ENCODE data around the gene BRSK2. TPM values are rescaled to one million over a fixed set of nuclear protein-coding genes. Genes with fewer than 3 reads are reported as not detected.

BRSK2 gene
- total RNA-seq, 1 donor from 2014 or later: 13.8 TPM

DNA sequence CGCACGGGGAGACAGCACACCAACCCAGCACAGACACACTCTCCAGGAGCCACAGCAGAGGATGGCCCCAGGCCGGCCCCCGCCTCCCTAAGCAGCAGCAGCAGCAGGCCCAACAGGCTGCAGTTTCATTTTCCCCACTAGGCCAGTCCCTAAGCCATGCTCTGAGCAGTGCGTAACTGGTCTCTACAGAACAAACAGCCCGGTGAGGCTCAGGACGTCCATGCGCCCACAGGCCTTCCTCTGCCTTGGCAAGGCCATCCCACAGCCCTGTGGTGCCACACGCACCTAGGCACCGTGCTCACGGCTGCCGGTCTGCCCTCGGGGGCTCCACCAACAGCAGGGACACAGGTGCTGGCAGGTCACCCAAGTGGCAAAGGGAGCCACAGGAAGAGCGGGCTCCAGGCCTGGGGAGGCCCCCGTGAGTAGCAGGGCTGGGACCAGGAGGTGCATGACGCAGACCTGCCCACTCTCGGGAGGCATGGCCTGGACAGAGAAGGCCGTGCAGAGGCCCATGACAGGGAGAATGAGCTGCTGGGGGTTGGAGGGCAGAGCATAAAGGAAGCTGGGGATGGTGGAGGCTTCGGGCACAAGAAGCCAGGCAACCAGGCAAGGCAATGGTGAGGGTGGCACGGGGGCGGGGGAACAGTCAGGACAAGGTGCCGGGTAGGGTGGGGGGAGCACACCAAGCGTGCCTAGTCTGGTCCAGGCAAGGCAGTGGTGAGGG lies 98.3 kb downstream of the BRSK2 start:
- H3K27ac Mint-ChIP-seq: no peak overlapping the region
- DNase-seq (ENCODE audit: extremely low spot score, unreplicated experiment): no peak
- H3K27me3 Mint-ChIP-seq: no peaks in the 10 kb centered on the region
- no peaks in the 10 kb centered on the region for H3K36me3 Mint-ChIP-seq
- TF ChIP-seq, protein P1, sequence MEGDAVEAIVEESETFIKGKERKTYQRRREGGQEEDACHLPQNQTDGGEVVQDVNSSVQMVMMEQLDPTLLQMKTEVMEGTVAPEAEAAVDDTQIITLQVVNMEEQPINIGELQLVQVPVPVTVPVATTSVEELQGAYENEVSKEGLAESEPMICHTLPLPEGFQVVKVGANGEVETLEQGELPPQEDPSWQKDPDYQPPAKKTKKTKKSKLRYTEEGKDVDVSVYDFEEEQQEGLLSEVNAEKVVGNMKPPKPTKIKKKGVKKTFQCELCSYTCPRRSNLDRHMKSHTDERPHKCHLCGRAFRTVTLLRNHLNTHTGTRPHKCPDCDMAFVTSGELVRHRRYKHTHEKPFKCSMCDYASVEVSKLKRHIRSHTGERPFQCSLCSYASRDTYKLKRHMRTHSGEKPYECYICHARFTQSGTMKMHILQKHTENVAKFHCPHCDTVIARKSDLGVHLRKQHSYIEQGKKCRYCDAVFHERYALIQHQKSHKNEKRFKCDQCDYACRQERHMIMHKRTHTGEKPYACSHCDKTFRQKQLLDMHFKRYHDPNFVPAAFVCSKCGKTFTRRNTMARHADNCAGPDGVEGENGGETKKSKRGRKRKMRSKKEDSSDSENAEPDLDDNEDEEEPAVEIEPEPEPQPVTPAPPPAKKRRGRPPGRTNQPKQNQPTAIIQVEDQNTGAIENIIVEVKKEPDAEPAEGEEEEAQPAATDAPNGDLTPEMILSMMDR (conservative IDR thresholded peaks at IDR 0.05): no peak
- no peak overlapping the region for H3K4me3 Mint-ChIP-seq
- no peaks in the 10 kb centered on the region for H3K9me3 Mint-ChIP-seq
- peaks cover 10% of the 10 kb centered on the region for H3K4me1 Mint-ChIP-seq (ENCODE audit: unreplicated experiment)

DNA sequence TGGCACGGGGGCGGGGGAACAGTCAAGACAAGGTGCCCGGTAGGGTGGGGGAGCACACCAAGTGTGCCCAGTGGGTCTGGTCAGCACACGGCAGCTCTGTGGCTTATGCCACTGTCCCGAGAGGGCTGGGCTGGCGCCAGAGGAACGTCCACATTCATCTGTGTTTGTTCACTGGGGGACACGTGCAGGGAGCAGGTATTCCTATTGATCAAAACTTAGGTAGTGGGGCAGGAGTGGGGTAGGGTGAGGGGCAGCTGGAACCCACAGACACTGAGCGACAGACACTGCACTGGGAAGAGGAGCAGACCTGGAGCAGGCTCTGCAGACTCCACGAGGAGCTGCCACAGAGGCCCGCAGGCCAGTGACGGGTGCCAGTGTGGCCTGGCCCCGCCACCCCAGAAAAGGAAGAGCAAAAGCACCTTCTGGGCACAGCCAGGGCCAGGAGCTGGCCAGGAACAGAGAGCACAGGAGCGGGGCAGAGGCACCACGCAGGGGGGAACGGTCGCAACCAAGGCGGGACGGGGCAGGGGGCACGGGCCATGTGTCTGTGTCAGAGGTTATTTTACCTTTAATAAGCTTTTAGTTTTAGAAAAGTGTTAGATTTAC lies 98.9 kb downstream of the BRSK2 start:
- no peak overlapping the region for H3K4me3 Mint-ChIP-seq
- DNase-seq (ENCODE audit: extremely low spot score, unreplicated experiment): no peak
- no peaks in the 10 kb centered on the region for H3K27me3 Mint-ChIP-seq
- no peaks in the 10 kb centered on the region for H3K9me3 Mint-ChIP-seq
- TF ChIP-seq, protein P1 (conservative IDR thresholded peaks at IDR 0.05): no peak
- H3K27ac Mint-ChIP-seq: no peak overlapping the region
- peaks cover 10% of the 10 kb centered on the region for H3K4me1 Mint-ChIP-seq (ENCODE audit: unreplicated experiment)
- peaks cover 3% of the 10 kb centered on the region for H3K36me3 Mint-ChIP-seq

DNA sequence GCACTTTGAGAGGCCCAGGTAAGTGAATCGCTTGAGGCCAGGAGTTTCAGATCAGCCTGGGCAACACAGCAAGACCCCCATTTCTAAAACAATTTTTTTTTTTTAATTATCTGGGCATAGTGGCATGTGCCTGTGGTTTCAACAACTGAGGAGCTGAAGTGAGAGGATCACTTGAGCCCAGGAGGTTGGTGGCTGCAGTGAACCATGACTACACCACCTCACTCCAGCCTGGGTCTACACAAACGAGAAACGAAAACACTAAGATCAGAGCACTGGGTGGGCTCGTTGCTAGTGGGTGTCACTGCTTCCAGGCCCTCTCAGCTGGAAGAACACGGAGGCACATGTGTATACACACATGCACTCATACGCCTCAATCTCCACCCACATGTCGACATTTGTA lies 100.9 kb downstream of the BRSK2 start:
- Mint-ChIP-seq H3K27ac (no peak overlapping the region), H3K36me3 (peaks cover 4% of the 10 kb centered on the region), H3K4me1 (ENCODE audit: unreplicated experiment) (peaks cover 6% of the 10 kb centered on the region), H3K4me3 (no peak overlapping the region), H3K9me3 (peaks cover 1% of the 10 kb centered on the region), H3K27me3 (no peaks in the 10 kb centered on the region)
- TF ChIP-seq, protein P1 (conservative IDR thresholded peaks at IDR 0.05): no peak
- no peak for DNase-seq (ENCODE audit: extremely low spot score, unreplicated experiment)

DNA sequence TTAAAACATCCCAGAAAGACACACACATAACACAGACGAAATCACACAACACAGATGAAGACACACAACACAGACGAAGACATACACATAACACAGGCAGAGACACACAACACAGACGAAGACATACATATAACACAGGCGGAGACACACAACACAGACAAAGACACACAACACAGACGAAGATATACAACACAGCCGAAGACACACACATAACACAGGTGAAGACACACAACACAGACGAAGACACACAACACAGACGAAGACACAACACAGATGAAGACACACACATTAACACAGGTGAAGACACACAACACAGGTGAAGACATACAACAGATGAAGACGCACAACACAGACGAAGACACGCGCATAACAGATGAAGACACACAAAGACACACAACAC lies 101.6 kb downstream of the BRSK2 start:
- peaks cover 12% of the 10 kb centered on the region for H3K4me1 Mint-ChIP-seq (ENCODE audit: unreplicated experiment)
- TF ChIP-seq, protein P1 (conservative IDR thresholded peaks at IDR 0.05): no peak
- no peak overlapping the region for H3K27ac Mint-ChIP-seq
- no peak overlapping the region for H3K4me3 Mint-ChIP-seq
- H3K27me3 Mint-ChIP-seq: no peaks in the 10 kb centered on the region
- H3K36me3 Mint-ChIP-seq: peaks cover 4% of the 10 kb centered on the region
- no peak for DNase-seq (ENCODE audit: extremely low spot score, unreplicated experiment)
- peaks cover 9% of the 10 kb centered on the region for H3K9me3 Mint-ChIP-seq

DNA sequence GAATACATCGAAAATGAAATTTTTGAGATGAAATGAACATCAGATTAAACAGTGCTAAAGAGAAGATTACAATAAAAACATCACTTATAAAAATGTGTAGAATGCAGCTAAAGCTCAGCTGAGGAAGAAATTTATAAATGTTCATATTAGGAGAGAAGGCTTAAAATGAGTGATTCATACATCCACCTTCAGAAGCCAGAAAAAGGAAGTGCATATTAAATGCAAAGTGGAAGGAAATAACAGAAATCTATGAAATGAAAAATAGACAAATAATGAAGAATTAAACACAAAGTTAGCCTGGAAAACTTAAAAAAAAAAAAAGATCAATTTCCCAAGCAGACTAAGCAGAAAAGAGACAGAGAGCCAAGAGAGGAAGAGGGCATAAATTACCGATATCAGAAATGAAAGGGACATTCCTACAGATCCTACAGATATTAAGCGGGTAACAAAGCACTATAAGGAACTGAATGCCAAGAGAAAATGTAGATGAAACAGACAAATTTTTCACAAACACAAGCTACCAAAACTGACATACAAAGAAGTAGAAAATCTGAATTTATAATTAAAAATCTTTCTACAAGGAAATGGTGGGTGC lies 104.0 kb downstream of the BRSK2 start:
- peaks cover 9% of the 10 kb centered on the region for H3K9me3 Mint-ChIP-seq
- no peak overlapping the region for H3K27ac Mint-ChIP-seq
- no peak for DNase-seq (ENCODE audit: extremely low spot score, unreplicated experiment)
- H3K27me3 Mint-ChIP-seq: no peaks in the 10 kb centered on the region
- TF ChIP-seq, protein P1 (conservative IDR thresholded peaks at IDR 0.05): no peak
- H3K4me1 Mint-ChIP-seq (ENCODE audit: unreplicated experiment): peaks cover 18% of the 10 kb centered on the region
- peaks cover 4% of the 10 kb centered on the region for H3K36me3 Mint-ChIP-seq
- H3K4me3 Mint-ChIP-seq: no peak overlapping the region

All from type B pancreatic cell (in vitro differentiated cells).